LNCAP (cell line): ENCODE measurements around the gene CD48.

Experiments
- CTCF ChIP-seq: fragments of 450-650 bp; IDR thresholded peaks from 2 replicates; pipeline ENCODE4 v1.5.1; 2017; ENCODE audit warnings: mild to moderate bottlenecking

The CD48 gene

GRCh38 chr1:160708118-160708517 lies 3.5 kb downstream of the CD48 start:
- no peak for TF ChIP-seq CTCF

DNA sequence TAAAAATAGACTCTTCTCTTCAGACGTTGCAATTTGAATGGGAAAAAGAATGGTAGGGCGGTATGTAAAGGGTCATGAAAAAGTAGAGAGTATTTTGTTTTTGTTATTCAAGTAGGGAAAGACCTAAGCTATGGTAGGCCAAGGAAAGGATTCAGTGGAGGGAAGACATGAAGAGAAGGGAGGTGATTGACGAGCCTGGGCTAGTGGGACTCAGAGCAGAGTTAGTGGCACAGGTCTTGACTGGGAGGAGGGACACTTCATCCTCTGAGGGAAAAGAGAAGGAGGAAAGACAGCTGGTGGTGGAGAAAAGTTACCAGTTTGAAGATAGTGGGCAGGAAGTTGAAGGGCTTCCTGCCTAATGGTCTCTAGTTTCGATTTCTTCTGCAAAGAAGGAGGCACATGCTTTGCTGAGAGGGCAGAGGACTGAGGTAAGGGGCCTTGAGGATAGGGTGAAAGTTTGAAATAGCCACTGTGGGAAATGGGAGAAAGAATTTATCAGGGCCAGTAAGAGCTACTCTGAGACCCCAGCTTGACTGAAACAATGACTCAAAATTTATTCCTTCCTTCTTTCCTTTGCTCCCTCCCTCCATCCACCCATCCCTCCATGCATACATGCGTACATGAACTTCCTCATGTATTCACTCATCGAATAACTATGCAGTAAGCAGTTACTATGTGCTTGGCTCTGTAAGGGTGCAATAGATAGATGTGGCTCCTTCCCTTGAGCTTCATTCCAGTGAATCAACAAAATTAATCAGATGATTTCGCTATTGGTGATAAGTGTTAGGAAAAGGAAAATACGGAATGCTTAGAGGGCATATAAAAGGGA lies 4.2 kb downstream of the CD48 start:
- TF ChIP-seq CTCF = no peak

GRCh38 chr1:160706526-160707235 lies 4.9 kb downstream of the CD48 start:
- TF ChIP-seq CTCF = no peak

DNA sequence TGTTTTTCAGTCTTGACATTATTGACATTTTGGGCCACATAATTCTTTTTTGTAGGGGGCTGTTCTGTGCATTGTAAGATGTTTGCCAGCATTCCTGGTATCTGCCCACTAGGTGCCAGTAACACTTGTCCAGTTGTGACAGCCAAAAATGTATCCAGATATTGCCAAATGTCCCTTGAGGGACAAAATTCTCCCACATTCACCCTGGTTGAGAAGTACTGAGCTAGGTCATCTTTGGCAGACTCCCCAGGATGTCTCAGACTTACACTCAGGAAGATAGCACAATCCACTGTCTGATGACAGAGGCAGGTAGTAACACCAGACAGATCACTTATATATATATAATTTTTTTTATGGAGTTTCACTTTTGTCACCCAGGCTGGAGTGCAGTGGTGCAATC lies 5.9 kb downstream of the CD48 start:
- no peak for TF ChIP-seq CTCF

- no peak for TF ChIP-seq CTCF
These were observed 7.4 kb downstream of the CD48 start for GRCh38 chr1:160704250-160704649.

DNA sequence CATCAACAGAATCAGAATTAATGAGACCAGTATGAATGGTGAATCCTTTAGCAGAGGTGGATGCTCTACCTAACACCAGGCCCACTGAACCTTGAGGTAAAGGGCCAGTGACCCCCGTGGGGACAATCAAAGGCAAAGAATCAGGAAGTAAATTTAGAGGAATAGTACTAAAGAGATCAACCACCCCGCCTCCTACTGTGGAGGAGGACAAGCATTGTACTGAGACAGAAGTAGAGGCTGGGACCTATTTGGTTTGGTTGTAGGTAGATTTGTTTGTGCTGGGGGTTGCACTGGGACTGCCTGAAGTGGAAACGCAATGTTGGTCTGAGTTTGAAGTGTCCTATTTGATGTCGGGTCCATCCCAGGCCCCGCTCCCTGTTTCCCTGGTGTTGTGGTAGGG lies 9.5 kb downstream of the CD48 start:
- no peak for TF ChIP-seq CTCF

DNA sequence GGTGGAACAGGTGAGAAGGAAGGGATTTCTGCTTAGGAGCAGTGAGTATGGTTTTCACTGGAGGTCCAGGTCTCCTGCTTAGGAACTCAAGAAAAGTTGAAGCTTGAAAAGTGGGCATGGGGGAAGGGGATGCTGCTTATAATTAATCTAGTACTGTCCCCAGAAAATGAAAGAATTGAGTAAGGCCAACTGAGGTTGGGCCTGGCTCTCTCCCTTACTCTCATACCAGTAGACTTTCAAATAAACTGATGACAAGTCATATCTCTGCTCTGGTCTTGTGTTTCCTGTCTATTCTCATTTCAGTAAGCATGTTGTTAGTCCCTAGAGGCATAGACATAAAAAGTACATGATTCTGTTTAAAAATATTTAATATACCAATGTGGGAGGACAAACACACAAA lies 26.4 kb downstream of the CD48 start:
- no peak for TF ChIP-seq CTCF
